Mammary epithelial cell (primary cell): Measurements from ENCODE around the gene COX7A2.

Source experiments
- CTCF ChIP-seq, 2 donors: IDR thresholded peaks in 1 of 2; conservative IDR thresholded peaks in 1 of 2; 2 replicates each; pipeline ENCODE4 v1.5.1; 2011 to 2012; ENCODE audit warnings: inconsistent platforms in 2 of 2, low read length in 2 of 2, mild to moderate bottlenecking in 2 of 2, control low read depth in 1 of 2, low read depth in 1 of 2; ENCODE audit not compliant: insufficient read depth in 1 of 2; ENCODE audit errors: extremely low read depth in 1 of 2
- EZH2 ChIP-seq: IDR thresholded peaks from 2 replicates; pipeline ENCODE4 v1.6.1; 2012; ENCODE audit warnings: low read length, inconsistent platforms, borderline replicate concordance

GRCh38 chr6:75213112-75213511, 30.5 kb downstream of the COX7A2 start:
- TF ChIP-seq CTCF (conservative IDR thresholded peaks at IDR 0.05 in 1 of 2, IDR thresholded peaks at IDR 0.05 in 1 of 2; ENCODE audit: extremely low read depth in 1 of 2, insufficient read depth in 1 of 2, low read depth in 1 of 2, low read length in 2 of 2) (no peak), EZH2 (no peak)
